A549 (cell line): ENCODE data around the gene BCL10.

Experiments used
- CBX2 ChIP-seq: fragments of 200-600 bp; sonication (generic); IDR thresholded peaks from 2 replicates; pipeline ENCODE4 v1.6.1; 2016; ENCODE audit warnings: low read depth, mild to moderate bottlenecking, borderline replicate concordance
- CTCF ChIP-seq: fragments of >200 bp; sonication (Bioruptor Twin); formaldehyde crosslinking; IDR thresholded peaks from 3 replicates; pipeline ENCODE4 v1.5.1; 2016
- ELK1 ChIP-seq: fragments of 150-350 bp; IDR thresholded peaks from 2 replicates; pipeline ENCODE4 v1.6.1; 2014; ENCODE audit warnings: low read depth, mild to moderate bottlenecking, low read length
- HDAC2 ChIP-seq: fragments of 200-600 bp; sonication (generic); IDR thresholded peaks from 2 replicates; pipeline ENCODE4 v1.6.1; 2016
- NPAS2 ChIP-seq: fragments of 250-450 bp; sonication (Bioruptor Pico); IDR thresholded peaks from 2 replicates; pipeline ENCODE4 v1.8.0; 2022; ENCODE audit warnings: mild to moderate bottlenecking, moderate library complexity, borderline replicate concordance
- POLR2A ChIP-seq: IDR thresholded peaks from 2 replicates; pipeline ENCODE4 v1.6.1; 2012; ENCODE audit warnings: mild to moderate bottlenecking, low read length
- RAD21 ChIP-seq, 2 experiments: fragments of >200 bp in 1 of 2; sonication (Bioruptor Twin) in 1 of 2; formaldehyde crosslinking in 1 of 2; IDR thresholded peaks in 1 of 2; conservative IDR thresholded peaks in 1 of 2; 2 replicates in 1 of 2; 3 replicates in 1 of 2; pipeline ENCODE4 v1.6.1; 2012 to 2018; ENCODE audit warnings: inconsistent platforms in 1 of 2
- ZFP36 ChIP-seq: fragments of 450-650 bp; IDR thresholded peaks from 2 replicates; pipeline ENCODE4 v1.6.1; 2014; ENCODE audit warnings: borderline replicate concordance; ENCODE audit not compliant: partially characterized antibody

DNA sequence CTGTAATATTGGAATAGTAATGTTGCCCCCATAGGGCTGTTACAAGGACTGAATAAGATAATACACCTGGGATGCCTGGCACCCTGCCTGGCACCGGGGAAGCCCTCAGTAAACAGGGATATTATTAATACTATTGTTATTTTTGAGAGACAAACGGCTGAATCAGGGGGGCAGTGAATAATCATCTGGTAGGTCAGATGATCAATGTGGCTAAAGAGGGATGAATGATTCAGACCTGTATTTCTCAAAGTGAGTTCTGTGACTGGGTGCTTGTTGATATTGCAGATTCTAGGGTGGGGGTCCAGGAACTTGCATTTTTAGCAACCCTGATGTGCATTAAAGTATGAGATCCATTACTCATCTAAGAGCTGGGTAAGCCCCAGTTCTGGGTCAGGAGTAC is 46.2 kb upstream of the BCL10 start:
- no peak for TF ChIP-seq HDAC2
- TF ChIP-seq RAD21 (conservative IDR thresholded peaks at IDR 0.05 in 1 of 2, IDR thresholded peaks at IDR 0.05 in 1 of 2), result no peak
- no peak for TF ChIP-seq CTCF
- TF ChIP-seq ELK1, result no peak
- TF ChIP-seq CBX2, result no peak
- no peak for TF ChIP-seq NPAS2 (CRISPR knock-in tag)
- TF ChIP-seq POLR2A, result no peak
- no peak for TF ChIP-seq ZFP36
